GM18526 (cell line): ENCODE data around the gene SYNE1.

ENCODE experiments used
- POLR2A ChIP-seq: IDR thresholded peaks from 3 replicates; pipeline ENCODE4 v1.6.1; 2011; ENCODE audit not compliant: insufficient read length; ENCODE audit errors: extremely low read depth

The SYNE1 gene

GRCh38 chr6:152532556-152533422 is 104.4 kb downstream of the SYNE1 start:
- TF ChIP-seq POLR2A, result no peak

GRCh38 chr6:152531659-152532058 is 105.5 kb downstream of the SYNE1 start:
- TF ChIP-seq POLR2A, result no peak

GRCh38 chr6:152529369-152529768 is 107.8 kb downstream of the SYNE1 start:
- no peak for TF ChIP-seq POLR2A

GRCh38 chr6:152509916-152510315 is 127.2 kb downstream of the SYNE1 start:
- TF ChIP-seq POLR2A, result no peak

GRCh38 chr6:152508477-152508876 is 128.7 kb downstream of the SYNE1 start:
- TF ChIP-seq POLR2A, result no peak

GRCh38 chr6:152503546-152503945 is 133.6 kb downstream of the SYNE1 start:
- no peak for TF ChIP-seq POLR2A

- no peak for TF ChIP-seq POLR2A
Measured at GRCh38 chr6:152502421-152503188, 134.6 kb downstream of the SYNE1 start.

- no peak for TF ChIP-seq POLR2A
Measured at GRCh38 chr6:152499931-152500330, 137.2 kb downstream of the SYNE1 start.

- TF ChIP-seq POLR2A, result no peak
Measured at GRCh38 chr6:152496731-152497130, 140.4 kb downstream of the SYNE1 start.

- TF ChIP-seq POLR2A, result no peak
Measured at GRCh38 chr6:152484806-152485205, 152.4 kb downstream of the SYNE1 start.

- TF ChIP-seq POLR2A, result no peak
Measured at GRCh38 chr6:152482289-152482688, 154.9 kb downstream of the SYNE1 start.

GRCh38 chr6:152478377-152479010 is 158.7 kb downstream of the SYNE1 start:
- no peak for TF ChIP-seq POLR2A

GRCh38 chr6:152474354-152474753 is 162.8 kb downstream of the SYNE1 start:
- no peak for TF ChIP-seq POLR2A

- no peak for TF ChIP-seq POLR2A
Measured at GRCh38 chr6:152472325-152472724, 164.8 kb downstream of the SYNE1 start.

GRCh38 chr6:152471456-152472265 is 165.5 kb downstream of the SYNE1 start:
- no peak for TF ChIP-seq POLR2A
